Lower leg skin (tissue), 3 donors: ENCODE data around the gene FNBP1L.

Experiments
- POLR2A ChIP-seq, 2 donors: fragments of 450-650 bp; IDR thresholded peaks; one replicate each; pipeline ENCODE4 v1.6.1; 2016 to 2017; ENCODE audit warnings: antibody characterized with exemption in 2 of 2, mild to moderate bottlenecking in 1 of 2, moderate library complexity in 1 of 2
- TF ChIP-seq, protein P1 (sequence below), 3 donors: fragments of 450-650 bp; IDR thresholded peaks; one replicate each; pipeline ENCODE4 v1.5.1; 2016; ENCODE audit warnings: antibody characterized with exemption in 3 of 3, mild to moderate bottlenecking in 3 of 3, moderate library complexity in 2 of 3

DNA sequence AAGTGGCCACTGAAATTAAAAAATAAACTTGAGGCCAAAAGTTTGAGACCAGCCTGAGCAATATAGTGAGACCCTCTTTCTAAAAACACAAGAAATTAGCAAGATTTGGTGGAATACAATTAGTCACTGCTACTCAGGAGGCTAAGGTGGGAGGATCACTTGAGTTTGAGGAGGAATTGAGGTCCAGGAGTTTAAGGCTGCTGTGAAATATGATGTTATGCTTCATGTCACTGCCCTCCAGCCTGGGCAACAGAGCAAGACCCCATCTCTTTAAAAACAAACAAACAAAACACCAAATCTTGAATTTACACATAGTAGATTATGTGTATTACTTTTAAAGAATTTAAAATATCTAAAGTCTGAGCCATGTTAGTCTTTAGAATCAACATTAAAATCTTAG lies 6.3 kb upstream of the FNBP1L start:
- TF ChIP-seq, protein P1, sequence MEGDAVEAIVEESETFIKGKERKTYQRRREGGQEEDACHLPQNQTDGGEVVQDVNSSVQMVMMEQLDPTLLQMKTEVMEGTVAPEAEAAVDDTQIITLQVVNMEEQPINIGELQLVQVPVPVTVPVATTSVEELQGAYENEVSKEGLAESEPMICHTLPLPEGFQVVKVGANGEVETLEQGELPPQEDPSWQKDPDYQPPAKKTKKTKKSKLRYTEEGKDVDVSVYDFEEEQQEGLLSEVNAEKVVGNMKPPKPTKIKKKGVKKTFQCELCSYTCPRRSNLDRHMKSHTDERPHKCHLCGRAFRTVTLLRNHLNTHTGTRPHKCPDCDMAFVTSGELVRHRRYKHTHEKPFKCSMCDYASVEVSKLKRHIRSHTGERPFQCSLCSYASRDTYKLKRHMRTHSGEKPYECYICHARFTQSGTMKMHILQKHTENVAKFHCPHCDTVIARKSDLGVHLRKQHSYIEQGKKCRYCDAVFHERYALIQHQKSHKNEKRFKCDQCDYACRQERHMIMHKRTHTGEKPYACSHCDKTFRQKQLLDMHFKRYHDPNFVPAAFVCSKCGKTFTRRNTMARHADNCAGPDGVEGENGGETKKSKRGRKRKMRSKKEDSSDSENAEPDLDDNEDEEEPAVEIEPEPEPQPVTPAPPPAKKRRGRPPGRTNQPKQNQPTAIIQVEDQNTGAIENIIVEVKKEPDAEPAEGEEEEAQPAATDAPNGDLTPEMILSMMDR (IDR thresholded peaks at IDR 0.05): no peak
- no peak for TF ChIP-seq POLR2A (IDR thresholded peaks at IDR 0.05)
